HepG2 (cell line): Measurements from ENCODE around the gene COX6A2. TPM values are rescaled to one million over a fixed set of nuclear protein-coding genes. Genes with fewer than 3 reads are reported as not detected.
A peak's percentile ranks its signal among the peaks of the same experiment; 100 is the strongest.

Source experiments
- CHD2 ChIP-seq: IDR thresholded peaks from 2 replicates; pipeline ENCODE4 v1.6.1; 2011; ENCODE audit warnings: low read depth, low read length, improper control_type of control experiment
- DDIT3 ChIP-seq: sonication (generic); formaldehyde crosslinking; IDR thresholded peaks from 2 replicates; pipeline ENCODE4 v1.4.0; 2020; ENCODE audit warnings: mild to moderate bottlenecking, missing genetic modification reagents
- FOSL2 ChIP-seq: sonication (generic); formaldehyde crosslinking; IDR thresholded peaks from 2 replicates; pipeline ENCODE4 v1.4.0; 2020; ENCODE audit warnings: missing genetic modification reagents
- HNF4A ChIP-seq: sonication (generic); formaldehyde crosslinking; IDR thresholded peaks from 2 replicates; pipeline ENCODE4 v1.4.0; 2020; ENCODE audit warnings: missing genetic modification reagents
- KDM1A ChIP-seq: IDR thresholded peaks from 2 replicates; pipeline ENCODE4 v1.6.1; 2016; ENCODE audit warnings: missing compliant biosample characterization
- MAFF ChIP-seq: IDR thresholded peaks from 2 replicates; pipeline ENCODE4 v1.6.1; 2011; ENCODE audit warnings: low read depth, low read length, improper control_type of control experiment
- NFKBIZ ChIP-seq: IDR thresholded peaks from 2 replicates; pipeline ENCODE4 v1.6.1; 2018; ENCODE audit warnings: missing genetic modification reagents, missing compliant biosample characterization
- NKX3-1 ChIP-seq: sonication (generic); formaldehyde crosslinking; IDR thresholded peaks from 2 replicates; pipeline ENCODE4 v1.5.0; 2020; ENCODE audit warnings: missing genetic modification reagents
- PHF5A ChIP-seq: IDR thresholded peaks from one replicate; pipeline ENCODE4 v1.6.1; 2018; ENCODE audit warnings: low read depth, missing genetic modification reagents; ENCODE audit not compliant: unreplicated experiment
- RXRB ChIP-seq: IDR thresholded peaks from 2 replicates; pipeline ENCODE4 v1.6.1; 2016; ENCODE audit warnings: borderline replicate concordance, missing genetic modification reagents, missing compliant biosample characterization
- ZBED4 ChIP-seq: sonication (generic); formaldehyde crosslinking; IDR thresholded peaks from 2 replicates; pipeline ENCODE4 v1.4.0; 2020; ENCODE audit warnings: missing genetic modification reagents, borderline replicate concordance
- ZBTB46 ChIP-seq: sonication (generic); formaldehyde crosslinking; IDR thresholded peaks from 2 replicates; pipeline ENCODE4 v1.4.0; 2020; ENCODE audit warnings: mild to moderate bottlenecking, missing genetic modification reagents, borderline replicate concordance
- ZFP90 ChIP-seq: sonication (generic); formaldehyde crosslinking; IDR thresholded peaks from 2 replicates; pipeline ENCODE4 v1.8.0; 2022; ENCODE audit warnings: missing genetic modification reagents, mild to moderate bottlenecking, inconsistent platforms, borderline replicate concordance
- ZNF234 ChIP-seq: sonication (generic); formaldehyde crosslinking; conservative IDR thresholded peaks from 2 replicates; pipeline ENCODE4 v1.5.1; 2020; ENCODE audit warnings: mild to moderate bottlenecking, missing genetic modification reagents
- ZNF33A ChIP-seq: sonication (generic); formaldehyde crosslinking; IDR thresholded peaks from 2 replicates; pipeline ENCODE4 v1.5.1; 2020; ENCODE audit warnings: missing genetic modification reagents, mild to moderate bottlenecking, moderate library complexity, borderline replicate concordance
- polyA plus RNA-seq, 8 experiments: library from polyadenylated mRNA; depleted of rRNA in 3 of 8; stranded (reverse) in 7 of 8; unstranded in 1 of 8; fragments of >200 nt; fragmentation: Illumina TruSeq in 4 of 8; extraction: Trizol in 4 of 8; gene quantifications; 2 replicates each; pipeline versions ENCODE4 v1.2.1 to v1.2.3, GENCODE V29; 2011 to 2016; ENCODE audit warnings: low read depth in 4 of 8, missing spikeins in 1 of 8, mixed read lengths in 1 of 8; ENCODE audit not compliant: insufficient read depth in 1 of 8
- total RNA-seq, 5 experiments: library from RNA; depleted of rRNA; stranded (reverse); fragments of >200 nt; fragmentation: Illumina TruSeq; extraction: Trizol; gene quantifications; 2 replicates each; pipeline ENCODE4 v1.2.3, GENCODE V29; 2016; ENCODE audit warnings: low read depth in 1 of 5
- TF ChIP-seq, protein P1 (sequence below): sonication (generic); formaldehyde crosslinking; IDR thresholded peaks from 2 replicates; pipeline ENCODE4 v1.4.0; 2020; ENCODE audit warnings: low read depth, mild to moderate bottlenecking, missing genetic modification reagents
- TF ChIP-seq, protein P2 (sequence below): sonication (generic); formaldehyde crosslinking; IDR thresholded peaks from 2 replicates; pipeline ENCODE4 v1.5.0; 2020; ENCODE audit warnings: mild to moderate bottlenecking, missing genetic modification reagents, borderline replicate concordance
- TF ChIP-seq, protein P3 (sequence below): sonication (generic); formaldehyde crosslinking; IDR thresholded peaks from 2 replicates; pipeline ENCODE4 v1.4.0; 2020; ENCODE audit warnings: missing genetic modification reagents

The COX6A2 gene
- total and polyA plus RNA-seq, 2 of the 13 experiments (the other 11 are each of a cell fraction or from before 2014, with no cell fraction given): not detected

DNA sequence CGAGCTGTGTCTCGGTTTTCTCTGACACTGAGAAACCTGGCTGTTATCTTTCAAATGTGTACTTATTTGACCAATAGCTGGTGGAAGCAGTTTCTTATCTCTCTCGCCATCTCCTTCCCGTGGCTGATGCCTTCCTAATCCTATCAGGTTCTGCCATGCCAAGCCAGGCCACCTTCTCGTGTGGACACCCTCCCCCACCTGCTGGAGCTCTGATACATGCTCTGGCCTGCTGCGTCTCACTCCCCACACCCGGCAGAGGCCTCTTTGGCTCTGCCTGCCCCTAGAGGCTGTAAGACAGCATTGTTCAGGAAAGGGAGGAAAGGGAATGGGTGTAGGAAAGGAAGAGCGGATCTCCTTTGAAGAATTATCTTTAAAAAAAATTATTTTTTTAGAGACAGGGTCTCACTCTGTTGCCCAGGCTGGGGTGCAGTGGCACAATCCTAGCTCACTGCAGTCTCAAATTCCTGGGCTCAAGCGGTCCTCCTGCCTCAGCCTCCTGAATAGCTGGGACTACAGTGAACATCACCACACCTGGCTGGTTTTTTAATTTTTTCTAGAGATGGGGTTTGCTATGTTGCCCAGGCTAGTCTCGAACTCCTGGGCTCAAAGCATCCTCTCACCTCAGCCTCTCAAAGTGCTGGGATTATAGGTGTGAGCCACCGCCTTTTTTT, 23.7 kb upstream of the COX6A2 start (continued):
- TF ChIP-seq ZBTB46: no peak
- TF ChIP-seq MAFF: no peak
- no peak for TF ChIP-seq HNF4A (CRISPR knock-in tag)
- TF ChIP-seq, protein P1, sequence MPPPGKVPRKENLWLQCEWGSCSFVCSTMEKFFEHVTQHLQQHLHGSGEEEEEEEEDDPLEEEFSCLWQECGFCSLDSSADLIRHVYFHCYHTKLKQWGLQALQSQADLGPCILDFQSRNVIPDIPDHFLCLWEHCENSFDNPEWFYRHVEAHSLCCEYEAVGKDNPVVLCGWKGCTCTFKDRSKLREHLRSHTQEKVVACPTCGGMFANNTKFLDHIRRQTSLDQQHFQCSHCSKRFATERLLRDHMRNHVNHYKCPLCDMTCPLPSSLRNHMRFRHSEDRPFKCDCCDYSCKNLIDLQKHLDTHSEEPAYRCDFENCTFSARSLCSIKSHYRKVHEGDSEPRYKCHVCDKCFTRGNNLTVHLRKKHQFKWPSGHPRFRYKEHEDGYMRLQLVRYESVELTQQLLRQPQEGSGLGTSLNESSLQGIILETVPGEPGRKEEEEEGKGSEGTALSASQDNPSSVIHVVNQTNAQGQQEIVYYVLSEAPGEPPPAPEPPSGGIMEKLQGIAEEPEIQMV: no peak
- no peak for TF ChIP-seq NFKBIZ (CRISPR knock-in tag)
- no peak for TF ChIP-seq NKX3-1 (CRISPR knock-in tag)
- peak; percentile 58; the same call in 1 of the 2 replicates for TF ChIP-seq RXRB (CRISPR knock-in tag)
- TF ChIP-seq, protein P2, sequence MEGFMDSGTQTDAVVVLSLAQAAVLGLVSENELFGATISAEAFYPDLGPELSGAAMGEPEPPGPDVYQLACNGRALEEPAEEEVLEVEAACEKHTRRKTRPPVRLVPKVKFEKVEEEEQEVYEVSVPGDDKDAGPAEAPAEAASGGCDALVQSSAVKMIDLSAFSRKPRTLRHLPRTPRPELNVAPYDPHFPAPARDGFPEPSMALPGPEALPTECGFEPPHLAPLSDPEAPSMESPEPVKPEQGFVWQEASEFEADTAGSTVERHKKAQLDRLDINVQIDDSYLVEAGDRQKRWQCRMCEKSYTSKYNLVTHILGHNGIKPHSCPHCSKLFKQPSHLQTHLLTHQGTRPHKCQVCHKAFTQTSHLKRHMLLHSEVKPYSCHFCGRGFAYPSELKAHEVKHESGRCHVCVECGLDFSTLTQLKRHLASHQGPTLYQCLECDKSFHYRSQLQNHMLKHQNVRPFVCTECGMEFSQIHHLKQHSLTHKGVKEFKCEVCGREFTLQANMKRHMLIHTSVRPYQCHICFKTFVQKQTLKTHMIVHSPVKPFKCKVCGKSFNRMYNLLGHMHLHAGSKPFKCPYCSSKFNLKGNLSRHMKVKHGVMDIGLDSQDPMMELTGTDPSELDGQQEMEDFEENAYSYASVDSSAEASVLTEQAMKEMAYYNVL (CRISPR knock-in tag): 0 out of 2 replicates have a peak, but pooled peaks have one; percentile 18
- no peak for TF ChIP-seq DDIT3 (CRISPR knock-in tag)
- TF ChIP-seq ZFP90 (CRISPR knock-in tag): no peak
- TF ChIP-seq PHF5A (CRISPR knock-in tag): no peak
- no peak for TF ChIP-seq FOSL2 (CRISPR knock-in tag)
- TF ChIP-seq, protein P3, sequence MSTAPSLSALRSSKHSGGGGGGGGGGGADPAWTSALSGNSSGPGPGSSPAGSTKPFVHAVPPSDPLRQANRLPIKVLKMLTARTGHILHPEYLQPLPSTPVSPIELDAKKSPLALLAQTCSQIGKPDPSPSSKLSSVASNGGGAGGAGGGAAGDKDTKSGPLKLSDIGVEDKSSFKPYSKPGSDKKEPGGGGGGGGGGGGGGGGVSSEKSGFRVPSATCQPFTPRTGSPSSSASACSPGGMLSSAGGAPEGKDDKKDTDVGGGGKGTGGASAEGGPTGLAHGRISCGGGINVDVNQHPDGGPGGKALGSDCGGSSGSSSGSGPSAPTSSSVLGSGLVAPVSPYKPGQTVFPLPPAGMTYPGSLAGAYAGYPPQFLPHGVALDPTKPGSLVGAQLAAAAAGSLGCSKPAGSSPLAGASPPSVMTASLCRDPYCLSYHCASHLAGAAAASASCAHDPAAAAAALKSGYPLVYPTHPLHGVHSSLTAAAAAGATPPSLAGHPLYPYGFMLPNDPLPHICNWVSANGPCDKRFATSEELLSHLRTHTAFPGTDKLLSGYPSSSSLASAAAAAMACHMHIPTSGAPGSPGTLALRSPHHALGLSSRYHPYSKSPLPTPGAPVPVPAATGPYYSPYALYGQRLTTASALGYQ (CRISPR knock-in tag): no peak
- TF ChIP-seq ZBED4: no peak
- no peak for TF ChIP-seq KDM1A (CRISPR knock-in tag)
- no peak for TF ChIP-seq ZNF234 (CRISPR knock-in tag)
- peak; percentile 35; the same call in 1 of the 2 replicates for TF ChIP-seq CHD2
- no peak for TF ChIP-seq ZNF33A (CRISPR knock-in tag)
